Heart left ventricle (tissue), 13 donors: ENCODE measurements around the gene THSD7B.

ENCODE experiments used
- POLR2A ChIP-seq, 2 donors: fragments of 450-650 bp; IDR thresholded peaks; one replicate each; pipeline ENCODE4 v1.6.1; 2017; ENCODE audit warnings: antibody characterized with exemption in 2 of 2, mild to moderate bottlenecking in 2 of 2, moderate library complexity in 2 of 2
- TF ChIP-seq, protein P1 (sequence below), 12 donors: fragments of 200-600 bp; sonication (generic) in 4 of 12; IDR thresholded peaks; one replicate each; pipeline versions ENCODE4 v1.5.0 to v1.8.0; 2018 to 2022; ENCODE audit warnings: antibody characterized with exemption in 12 of 12, mild to moderate bottlenecking in 5 of 12
- donor health status: ischemic (EF 13 %, LVEDD 7.1; RV severe dilation, severe dysfunction).
- donor health status: DM: no; HTN: yes; CAD: no.
- donor health status: DM: no; HTN: no; CAD: no.
- donor health status: ischemic (EF 25% LVEDD 6.9; RV normal size, moderate dysfunction).
- donor health status: ischemic (EF 25% LVEDD 5.7; RV mildly dilated, moderate dysfunction).
- donor health status: ischemic (EF 35%, LVEDD 5.7; RV mildly dilated, moderate dysfunction).
- donor health status: nonischemic (EF 11% LVEDD 7.7; RV severe dilation, severe dysfunction).
- donor health status: DM: yes; HTN: yes; CAD: no.
- donor health status: PGD.
- donor health status: ischemic (EF 29% LVEDD 5.4; RV normal size, mild dysfunction).
- donor health status: nonischemic (EF 23%, LVEDD 6.1; RV moderate dilation, normal function).

DNA sequence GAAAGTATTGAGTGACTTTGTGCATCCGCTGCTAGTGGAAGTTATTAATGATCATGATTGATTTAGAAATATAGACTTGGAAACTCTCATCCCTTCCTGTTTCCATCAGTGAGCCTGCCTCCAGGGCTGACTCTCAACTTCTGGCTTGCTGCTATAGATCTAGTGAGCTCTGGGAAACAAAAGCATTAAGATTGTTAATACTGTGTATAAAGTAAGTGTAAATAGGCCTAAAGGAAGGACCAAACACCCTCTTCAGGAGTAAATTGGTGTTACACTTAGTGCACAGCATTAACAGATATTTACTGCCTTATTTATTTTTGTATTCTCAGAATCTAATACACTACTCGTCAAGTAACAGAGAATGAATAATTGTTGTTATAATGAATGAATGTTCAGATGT, 285.6 kb downstream of the THSD7B start:
- TF ChIP-seq, protein P1, sequence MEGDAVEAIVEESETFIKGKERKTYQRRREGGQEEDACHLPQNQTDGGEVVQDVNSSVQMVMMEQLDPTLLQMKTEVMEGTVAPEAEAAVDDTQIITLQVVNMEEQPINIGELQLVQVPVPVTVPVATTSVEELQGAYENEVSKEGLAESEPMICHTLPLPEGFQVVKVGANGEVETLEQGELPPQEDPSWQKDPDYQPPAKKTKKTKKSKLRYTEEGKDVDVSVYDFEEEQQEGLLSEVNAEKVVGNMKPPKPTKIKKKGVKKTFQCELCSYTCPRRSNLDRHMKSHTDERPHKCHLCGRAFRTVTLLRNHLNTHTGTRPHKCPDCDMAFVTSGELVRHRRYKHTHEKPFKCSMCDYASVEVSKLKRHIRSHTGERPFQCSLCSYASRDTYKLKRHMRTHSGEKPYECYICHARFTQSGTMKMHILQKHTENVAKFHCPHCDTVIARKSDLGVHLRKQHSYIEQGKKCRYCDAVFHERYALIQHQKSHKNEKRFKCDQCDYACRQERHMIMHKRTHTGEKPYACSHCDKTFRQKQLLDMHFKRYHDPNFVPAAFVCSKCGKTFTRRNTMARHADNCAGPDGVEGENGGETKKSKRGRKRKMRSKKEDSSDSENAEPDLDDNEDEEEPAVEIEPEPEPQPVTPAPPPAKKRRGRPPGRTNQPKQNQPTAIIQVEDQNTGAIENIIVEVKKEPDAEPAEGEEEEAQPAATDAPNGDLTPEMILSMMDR (IDR thresholded peaks at IDR 0.05): no peak
- TF ChIP-seq POLR2A (IDR thresholded peaks at IDR 0.05): no peak
